ENCODE results near the gene LRRC40.

The LRRC40 gene

DNA sequence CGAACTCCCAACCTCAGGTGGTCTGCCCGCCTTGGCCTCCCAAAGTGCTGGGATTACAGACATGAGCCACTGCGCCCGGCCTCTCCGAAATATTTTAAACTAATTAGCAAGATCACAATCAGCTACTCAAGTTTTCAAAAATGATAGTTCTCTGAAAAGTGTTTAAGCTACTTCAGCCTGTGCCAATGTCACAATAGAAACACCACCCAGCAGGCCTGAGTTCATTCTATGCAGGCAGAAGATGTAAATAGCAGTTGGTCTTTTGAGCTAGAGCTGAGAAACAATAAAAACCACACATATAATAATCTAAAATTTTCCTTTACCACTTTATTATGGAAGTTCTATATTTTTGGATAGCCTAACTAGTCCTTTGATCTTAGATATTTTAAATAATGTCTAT is 96.1 kb downstream of the LRRC40 start:
- DNase-seq: no peak

DNA sequence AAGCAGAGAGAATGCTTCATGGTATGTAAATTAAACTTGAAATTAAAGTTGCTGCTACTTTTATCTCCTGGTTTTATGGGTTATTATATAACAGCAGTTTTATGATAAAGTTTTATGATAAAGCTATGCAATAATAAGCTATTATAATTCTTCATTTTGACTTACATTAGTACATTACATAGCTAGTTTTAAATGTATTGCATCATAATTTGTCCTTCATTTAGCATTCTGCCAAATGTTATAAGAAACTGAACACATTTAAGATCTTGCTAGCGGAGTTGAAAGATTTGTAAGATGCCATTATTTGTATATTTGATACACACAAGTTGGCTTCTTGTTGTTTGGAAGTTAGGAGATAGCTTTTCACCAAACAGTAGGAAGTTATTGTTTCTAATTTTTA is 101.6 kb downstream of the LRRC40 start:
- no peak for DNase-seq

DNA sequence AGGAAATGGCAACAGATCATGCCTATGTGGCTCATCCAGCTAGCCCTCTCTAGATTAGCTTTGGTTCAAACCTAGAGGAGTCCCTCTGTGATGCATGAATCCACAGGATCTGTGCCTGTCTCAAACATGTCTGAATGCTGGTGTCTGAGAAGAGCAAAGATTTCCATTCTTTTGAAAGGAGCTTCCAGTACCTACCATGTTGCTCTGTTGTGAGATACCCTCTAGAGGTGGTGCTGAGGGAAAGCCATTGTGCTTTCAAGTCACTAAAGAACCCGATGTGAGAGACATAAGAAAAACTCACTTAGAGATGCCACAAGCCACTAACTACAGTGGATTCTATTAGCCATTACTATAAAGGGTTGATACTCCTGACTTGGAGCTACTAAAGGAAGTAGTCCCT is 103.6 kb downstream of the LRRC40 start:
- no peak for DNase-seq

DNA sequence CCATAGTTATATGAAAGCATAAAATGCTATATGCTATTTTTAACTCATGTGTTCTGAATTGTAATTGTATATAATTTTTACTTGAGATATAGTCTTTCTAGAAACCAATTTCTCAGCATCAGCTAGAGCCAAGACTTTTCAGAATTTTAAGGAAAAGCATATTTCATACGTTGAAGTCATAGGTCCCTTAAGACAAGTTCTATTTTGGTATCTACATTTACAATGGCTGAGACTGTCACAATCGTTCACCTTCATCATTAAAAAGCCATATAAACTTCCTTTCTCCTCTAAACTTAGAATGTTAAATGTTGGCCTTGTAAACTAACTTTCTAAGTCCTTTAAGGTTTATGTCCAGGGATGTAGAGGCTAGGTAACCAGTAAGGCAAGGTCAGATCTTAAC is 104.1 kb downstream of the LRRC40 start:
- DNase-seq: no peak

Measured in inflammatory macrophage treated with lipopolysaccharide for 1 hour (primary cell).